HCT116 (cell line): ENCODE measurements around the gene NANOS2. TPM values are rescaled to one million over a fixed set of nuclear protein-coding genes. Genes with fewer than 3 reads are reported as not detected.
A peak's percentile ranks its signal among the peaks of the same experiment; 100 is the strongest.

ENCODE experiments used
- ATAC-seq: fragments of 200-7000 bp; cut with Tn5 transposase; 2 replicates; pipeline ENCODE4 v1.9.1; 2020; ENCODE audit warnings: mild to moderate bottlenecking, moderate library complexity
- BruUV-seq: library from RNA; stranded (reverse); fragments of 400-500 nt; replicated peaks from 2 replicates; lab custom pipeline; 2021; lab: Mats Ljungman, UMichigan
- CTCF ChIA-PET: fragments of 300-600 bp; sonication (Branson Sonifier 250); formaldehyde crosslinking; loops from one replicate; lab custom pipeline; 2021; ENCODE audit warnings: antibody characterized with exemption; lab: Charles Lee
- POLR2A ChIA-PET: fragments of 300-600, 350-600 bp; sonication (Branson Sonifier 250); formaldehyde crosslinking; loops from one replicate; lab custom pipeline; 2021; ENCODE audit warnings: antibody characterized with exemption; lab: Charles Lee
- RAD21 ChIA-PET, 2 experiments: fragments of 300-600 bp; sonication (Branson Sonifier 250); formaldehyde crosslinking; loops; one replicate each; lab custom pipeline; 2023; ENCODE audit warnings: low total read pairs in 2 of 2; ENCODE audit not compliant: uncharacterized antibody in 2 of 2, unreplicated experiment in 2 of 2, low non-redundant PET in 1 of 2; lab: Charles Lee
- DNase-seq: peaks from one replicate; pipeline ENCODE4 v3.0.0-alpha.2; 2010; ENCODE audit warnings: low read depth, low spot score
- H2AFZ ChIP-seq: fragments of 200-600 bp; shearing (Covaris generic), sonication (generic); 2 replicates; pipeline ENCODE4 v1.6.1; 2017; ENCODE audit warnings: low read depth, mixed run types, mixed read lengths, antibody characterized with exemption, low read length; ENCODE audit not compliant: poor library complexity, severe bottlenecking
- H3K27ac ChIP-seq: 2 replicates; pipeline ENCODE4 v1.5.1; 2012; ENCODE audit warnings: low read depth, low read length
- H3K27me3 ChIP-seq: fragments of 200-600 bp; sonication (generic); 2 replicates; pipeline ENCODE4 v1.6.1; 2016; ENCODE audit warnings: mixed run types, low read length, mixed read lengths; ENCODE audit not compliant: insufficient read depth
- H3K36me3 ChIP-seq, 2 experiments: fragments of 200-500 bp in 1 of 2; fragments of 200-600 bp in 1 of 2; sonication (Bioruptor generic) in 1 of 2; sonication (generic) in 1 of 2; 2 replicates each; pipeline versions ENCODE4 v1.5.1 to v1.6.1; 2014 to 2016; ENCODE audit warnings: low read length in 2 of 2, inconsistent platforms in 1 of 2, mixed read lengths in 1 of 2, mixed run types in 1 of 2; ENCODE audit not compliant: insufficient read depth in 2 of 2, control insufficient read depth in 1 of 2
- H3K4me1 ChIP-seq, 2 experiments: fragments of 200-600 bp in 1 of 2; sonication (generic) in 1 of 2; 2 replicates each; pipeline versions ENCODE4 v1.5.1 to v1.6.1; 2012 to 2017; ENCODE audit warnings: low read length in 2 of 2, inconsistent platforms in 1 of 2, mild to moderate bottlenecking in 1 of 2, mixed read lengths in 1 of 2, mixed run types in 1 of 2, moderate library complexity in 1 of 2; ENCODE audit not compliant: insufficient read depth in 2 of 2, control insufficient read depth in 1 of 2
- H3K4me2 ChIP-seq: fragments of 200-600 bp; sonication (generic); 2 replicates; pipeline ENCODE4 v1.6.1; 2017; ENCODE audit warnings: mixed run types, low read length, mixed read lengths
- H3K4me3 ChIP-seq, 2 experiments: fragments of 200-600 bp in 1 of 2; sonication (generic) in 1 of 2; replicated peaks in 1 of 2; 2 replicates each; pipeline ENCODE4 v1.5.1; 2011 to 2016; ENCODE audit warnings: low read length in 2 of 2, control low read depth in 1 of 2, low read depth in 1 of 2, mild to moderate bottlenecking in 1 of 2, mixed read lengths in 1 of 2, mixed run types in 1 of 2
- H3K79me2 ChIP-seq: fragments of 200-600 bp; sonication (generic); 2 replicates; pipeline ENCODE4 v1.6.1; 2017; ENCODE audit warnings: mild to moderate bottlenecking, mixed run types, low read length, moderate library complexity, mixed read lengths; ENCODE audit not compliant: insufficient read depth
- H3K9ac ChIP-seq: fragments of 200-600 bp; sonication (generic); 2 replicates; pipeline ENCODE4 v1.6.1; 2016; ENCODE audit warnings: low read length, mixed read lengths
- H3K9me2 ChIP-seq: fragments of 200-600 bp; sonication (generic), shearing (Covaris generic); 2 replicates; pipeline ENCODE4 v1.6.1; 2017; ENCODE audit warnings: mixed run types, mild to moderate bottlenecking, moderate library complexity; ENCODE audit not compliant: insufficient read depth
- H3K9me3 ChIP-seq, 2 experiments: fragments of 200-500 bp in 1 of 2; fragments of 200-600 bp in 1 of 2; sonication (Bioruptor generic) in 1 of 2; sonication (generic) in 1 of 2; 2 replicates each; pipeline ENCODE4 v1.6.1; 2014 to 2017; ENCODE audit warnings: low read length in 2 of 2, mixed read lengths in 2 of 2, inconsistent platforms in 1 of 2, low read depth in 1 of 2, mild to moderate bottlenecking in 1 of 2, mixed run types in 1 of 2, moderate library complexity in 1 of 2; ENCODE audit not compliant: control insufficient read depth in 1 of 2, insufficient read depth in 1 of 2
- H4K20me1 ChIP-seq: fragments of 200-600 bp; sonication (generic), shearing (Covaris generic); 2 replicates; pipeline ENCODE4 v1.6.1; 2017; ENCODE audit warnings: mixed run types, mild to moderate bottlenecking, moderate library complexity; ENCODE audit not compliant: insufficient read depth
- CBX3 ChIP-seq: IDR thresholded peaks from 2 replicates; pipeline ENCODE4 v1.6.1; 2012; ENCODE audit warnings: low read depth
- CTCF ChIP-seq, 3 experiments: fragments of 200-600 bp in 1 of 3; sonication (generic) in 1 of 3; IDR thresholded peaks in 2 of 3; conservative IDR thresholded peaks in 1 of 3; 2 replicates each; pipeline ENCODE4 v1.5.1; 2012 to 2017; ENCODE audit warnings: low read depth in 2 of 3, low read length in 2 of 3, antibody characterized with exemption in 1 of 3, borderline replicate concordance in 1 of 3, control low read depth in 1 of 3, mild to moderate bottlenecking in 1 of 3, mixed read lengths in 1 of 3, mixed run types in 1 of 3, moderate library complexity in 1 of 3; ENCODE audit not compliant: insufficient read depth in 1 of 3
- EGR1 ChIP-seq: IDR thresholded peaks from 2 replicates; pipeline ENCODE4 v1.6.1; 2012; ENCODE audit warnings: low read depth
- SIN3A ChIP-seq: IDR thresholded peaks from 2 replicates; pipeline ENCODE4 v1.6.1; 2012; ENCODE audit warnings: low read depth
- SP1 ChIP-seq: IDR thresholded peaks from 2 replicates; pipeline ENCODE4 v1.6.1; 2012; ENCODE audit warnings: low read depth
- YY1 ChIP-seq: IDR thresholded peaks from 2 replicates; pipeline ENCODE4 v1.6.1; 2011; ENCODE audit warnings: low read length, low read depth, moderate library complexity, mild to moderate bottlenecking; ENCODE audit not compliant: insufficient replicate concordance; ENCODE audit errors: extremely low read depth
- intact Hi-C: fragments of 100-400 bp; cut with micrococcal nuclease; formaldehyde crosslinking; loops from 2 replicates; pipeline ENCODE4 v1.10.0; 2022
- total RNA-seq: library from RNA; stranded (reverse); gene quantifications from one replicate; pipeline ENCODE4 v1.2.1, GENCODE V29; 2021; ENCODE audit not compliant: unreplicated experiment

NANOS2 gene
- total RNA-seq, 1 experiment from 2014 or later = not detected

- Histone ChIP-seq H3K4me3 (no peak overlapping the region), H3K27me3 (no peaks in the 10 kb centered on the region), H3K9ac (no peak overlapping the region), H3K9me2 (no peaks in the 10 kb centered on the region), H3K27ac (no peak overlapping the region), H3K36me3 (no peaks in the 10 kb centered on the region), H3K4me1 (peaks cover 12 to 29% of the 10 kb centered on the region in 2 experiments), H2AFZ (peak overlapping the region; percentile 24), H4K20me1 (no peaks in the 10 kb centered on the region), H3K4me2 (peak overlapping the region; percentile 34), H3K9me3 (no peaks in the 10 kb centered on the region), H3K79me2 (no peaks in the 10 kb centered on the region)
- CTCF ChIA-PET = no interaction called here
- intact Hi-C loops = no loop called here
- POLR2A ChIA-PET = interaction anchor here (0.6 to 0.7 kb wide), 2 partner anchors 155 to 692 kb away, joined by 3 read pairs; no protein-coding TSS in a partner anchor
- peak; percentile 36 for ATAC-seq
- TF ChIP-seq SP1 = peak; percentile 10; the same call in 1 of the 2 replicates
- TF ChIP-seq EGR1 = no peak
- TF ChIP-seq SIN3A = no peak
- TF ChIP-seq CBX3 = peak; percentile 57; the same call in 1 of the 2 replicates
- peak; percentile 39 for DNase-seq
- RAD21 ChIA-PET = interaction anchor here in 1 of 2 experiments (1.3 kb wide), 1 partner anchor 22 kb away, joined by 3 read pairs; the partner anchor contains the start of gene MYPOP
- no TSS peak for BruUV-seq
These were observed 10.4 kb upstream of the NANOS2 start for GRCh38 chr19:45924891-45925447.

- DNase-seq = peak; percentile 18
These were observed 7.7 kb upstream of the NANOS2 start for GRCh38 chr19:45922281-45922680.

More at GRCh38 chr19:45922281-45922680, 7.7 kb upstream of the NANOS2 start:
- H3K27ac ChIP-seq = no peak overlapping the region
- no peaks in the 10 kb centered on the region for H3K36me3 ChIP-seq
- no peaks in the 10 kb centered on the region for H3K79me2 ChIP-seq
- no peak overlapping the region for H3K9ac ChIP-seq
- POLR2A ChIA-PET = no interaction called here
- peak; percentile 86 for ATAC-seq
- TF ChIP-seq YY1 (no peak), SP1 (no peak), CTCF (IDR thresholded peaks at IDR 0.05 in 2 of 3, conservative IDR thresholded peaks at IDR 0.05 in 1 of 3; ENCODE audit: borderline replicate concordance in 1 of 3, insufficient read depth in 1 of 3, low read depth in 2 of 3, low read length in 2 of 3) (peak in 2 of 3 experiments; percentile 37 to 39; a peak in 4 of 6 replicates)
- H3K4me1 ChIP-seq = peaks cover 12 to 19% of the 10 kb centered on the region in 2 experiments
- no peak overlapping the region for H3K4me2 ChIP-seq
- no peaks in the 10 kb centered on the region for H3K9me3 ChIP-seq
- CTCF ChIA-PET = no interaction called here
- intact Hi-C loops = no loop called here
- no TSS peak for BruUV-seq
- RAD21 ChIA-PET = no interaction called here
- H3K9me2 ChIP-seq = no peaks in the 10 kb centered on the region
- no peaks in the 10 kb centered on the region for H4K20me1 ChIP-seq
- H3K4me3 ChIP-seq = no peak overlapping the region
- no peaks in the 10 kb centered on the region for H3K27me3 ChIP-seq
- H2AFZ ChIP-seq = no peak overlapping the region
